ENCODE results near the gene KMT2C. TPM values are rescaled to one million over a fixed set of nuclear protein-coding genes. Genes with fewer than 3 reads are reported as not detected.
"Not testable (repeated sequence)": the region's sequence is repeated elsewhere in the genome, so short reads cannot be mapped to it uniquely, and the experiment has no call there.

The KMT2C gene
- polyA plus RNA-seq, 1 experiment: 16.7 TPM

DNA sequence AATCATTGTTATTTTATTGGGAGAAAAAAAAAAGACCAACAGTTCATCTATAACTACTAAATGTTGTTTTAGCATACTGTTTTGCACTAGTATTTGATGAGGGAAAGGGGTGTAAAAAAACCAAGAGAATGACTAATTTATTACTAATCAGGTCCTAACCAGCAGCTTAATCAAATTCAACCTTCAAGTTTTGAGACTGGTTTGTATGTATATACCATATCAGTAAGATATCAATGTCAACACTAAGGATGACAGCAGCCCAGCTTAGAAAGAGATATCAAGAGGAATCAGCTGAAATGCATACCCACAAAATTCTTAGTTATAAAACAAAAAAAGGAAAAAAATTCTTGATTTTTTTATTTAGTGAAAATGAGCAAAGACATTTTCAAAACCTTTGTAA lies 122.6 kb downstream of the KMT2C start:
- H3K9me3 ChIP-seq (ENCODE audit: control insufficient read depth, insufficient read depth, low read length): no peaks in the 10 kb centered on the region
- no peak overlapping the region for H3K4me3 ChIP-seq (ENCODE audit: low read depth, low read length)
- ChIA-PET POLR2A (no interaction called here), CTCF (interaction anchor here (0.5 to 1.4 kb wide), 3 partner anchors 27 to 393 kb away, joined by 3 to 6 read pairs (median 3); no protein-coding TSS in a partner anchor)
- DNase-seq (ENCODE audit: low read depth, low spot score): no peak
- no peak overlapping the region for H3K27ac ChIP-seq (ENCODE audit: low read depth, low read length)
- TF ChIP-seq, protein P1, sequence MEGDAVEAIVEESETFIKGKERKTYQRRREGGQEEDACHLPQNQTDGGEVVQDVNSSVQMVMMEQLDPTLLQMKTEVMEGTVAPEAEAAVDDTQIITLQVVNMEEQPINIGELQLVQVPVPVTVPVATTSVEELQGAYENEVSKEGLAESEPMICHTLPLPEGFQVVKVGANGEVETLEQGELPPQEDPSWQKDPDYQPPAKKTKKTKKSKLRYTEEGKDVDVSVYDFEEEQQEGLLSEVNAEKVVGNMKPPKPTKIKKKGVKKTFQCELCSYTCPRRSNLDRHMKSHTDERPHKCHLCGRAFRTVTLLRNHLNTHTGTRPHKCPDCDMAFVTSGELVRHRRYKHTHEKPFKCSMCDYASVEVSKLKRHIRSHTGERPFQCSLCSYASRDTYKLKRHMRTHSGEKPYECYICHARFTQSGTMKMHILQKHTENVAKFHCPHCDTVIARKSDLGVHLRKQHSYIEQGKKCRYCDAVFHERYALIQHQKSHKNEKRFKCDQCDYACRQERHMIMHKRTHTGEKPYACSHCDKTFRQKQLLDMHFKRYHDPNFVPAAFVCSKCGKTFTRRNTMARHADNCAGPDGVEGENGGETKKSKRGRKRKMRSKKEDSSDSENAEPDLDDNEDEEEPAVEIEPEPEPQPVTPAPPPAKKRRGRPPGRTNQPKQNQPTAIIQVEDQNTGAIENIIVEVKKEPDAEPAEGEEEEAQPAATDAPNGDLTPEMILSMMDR (IDR thresholded peaks at IDR 0.05; ENCODE audit: low read depth, low read length): no peak
- H3K27me3 ChIP-seq (ENCODE audit: control insufficient read depth, insufficient read depth, low read length): no peaks in the 10 kb centered on the region

DNA sequence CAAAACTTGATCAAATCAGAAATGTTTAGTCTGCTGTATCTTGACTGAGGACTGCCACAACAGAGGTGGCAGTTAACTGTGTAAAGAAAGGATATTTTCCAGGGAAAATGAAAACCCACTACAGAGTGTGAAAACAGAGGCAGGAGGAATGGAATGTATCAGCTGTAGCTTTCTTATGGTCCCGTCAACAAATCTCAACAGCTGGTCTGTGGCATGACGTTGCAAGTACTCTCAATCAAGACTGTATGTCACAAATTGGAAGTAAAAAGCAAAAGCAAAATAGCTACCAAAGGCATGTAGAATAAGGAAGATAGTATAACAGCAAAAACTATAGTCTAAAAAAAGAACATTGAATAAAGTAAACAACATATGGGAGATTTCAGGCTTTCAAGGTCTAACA lies 123.5 kb downstream of the KMT2C start:
- peak; percentile 8 for DNase-seq (ENCODE audit: low read depth, low spot score)
- Histone ChIP-seq H3K9me3 (ENCODE audit: control insufficient read depth, insufficient read depth, low read length) (no peaks in the 10 kb centered on the region), H3K27ac (ENCODE audit: low read depth, low read length) (no peak overlapping the region), H3K27me3 (ENCODE audit: control insufficient read depth, insufficient read depth, low read length) (no peaks in the 10 kb centered on the region), H3K4me3 (ENCODE audit: low read depth, low read length) (no peak overlapping the region)
- CTCF ChIA-PET: no interaction called here
- POLR2A ChIA-PET: no interaction called here
- TF ChIP-seq, protein P1 (IDR thresholded peaks at IDR 0.05; ENCODE audit: low read depth, low read length): no peak

DNA sequence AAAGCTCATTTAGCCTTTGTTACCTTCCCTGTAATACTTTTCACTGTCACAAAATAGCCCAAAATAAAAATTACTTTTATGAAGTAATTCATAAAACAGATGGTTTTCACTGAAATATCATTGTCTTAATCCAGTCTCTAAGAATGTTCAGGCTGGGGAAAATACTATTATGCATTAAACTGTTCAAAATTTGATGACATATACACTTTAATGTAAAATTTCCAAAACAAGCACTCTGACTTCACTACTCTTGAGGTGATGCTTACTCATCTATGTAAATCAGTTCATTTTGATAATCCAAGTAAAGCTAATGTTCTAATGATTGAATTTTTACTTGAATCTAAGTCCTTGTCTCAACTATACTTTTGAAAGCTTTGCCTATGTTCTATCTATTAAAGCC lies 127.9 kb downstream of the KMT2C start:
- TF ChIP-seq, protein P1 (IDR thresholded peaks at IDR 0.05; ENCODE audit: low read depth, low read length): no peak
- Histone ChIP-seq H3K27me3 (ENCODE audit: control insufficient read depth, insufficient read depth, low read length) (no peaks in the 10 kb centered on the region), H3K27ac (ENCODE audit: low read depth, low read length) (no peak overlapping the region), H3K9me3 (ENCODE audit: control insufficient read depth, insufficient read depth, low read length) (no peaks in the 10 kb centered on the region), H3K4me3 (ENCODE audit: low read depth, low read length) (no peak overlapping the region)
- CTCF ChIA-PET: interaction anchor here (0.9 kb wide), 1 partner anchor 9 kb away, joined by 3 read pairs; no protein-coding TSS in a partner anchor
- DNase-seq (ENCODE audit: low read depth, low spot score): no peak
- POLR2A ChIA-PET: no interaction called here

DNA sequence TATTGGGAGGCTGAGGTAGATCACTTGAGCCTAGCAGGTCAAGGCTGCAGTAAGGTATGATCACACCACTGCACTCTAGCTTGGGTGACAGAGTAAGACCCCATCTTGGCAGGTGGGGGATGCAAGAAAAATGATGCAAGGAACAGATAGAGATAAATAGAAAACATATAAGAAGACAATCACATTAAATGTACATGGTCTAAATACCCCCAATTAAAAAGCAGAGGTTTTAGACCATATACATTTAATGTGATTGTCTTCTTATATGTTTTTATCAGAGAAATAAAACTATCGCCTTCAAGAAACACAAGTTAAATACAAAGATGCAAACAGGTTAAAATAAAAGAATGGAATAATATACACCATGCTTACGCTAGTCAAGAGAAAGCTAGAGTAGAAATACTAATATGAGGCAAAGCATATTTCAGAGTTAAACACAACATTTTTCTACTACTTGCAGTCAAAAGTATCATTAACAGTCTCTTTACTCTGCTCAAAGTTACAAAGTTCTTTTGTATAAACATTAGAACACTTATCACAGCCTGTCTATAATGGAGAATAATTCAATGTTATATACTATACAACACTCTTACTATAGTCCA lies 136.2 kb downstream of the KMT2C start:
- DNase-seq (ENCODE audit: low read depth, low spot score); POLR2A ChIA-PET; H3K27ac ChIP-seq (ENCODE audit: low read depth, low read length); H3K4me3 ChIP-seq (ENCODE audit: low read depth, low read length); H3K9me3 ChIP-seq (ENCODE audit: control insufficient read depth, insufficient read depth, low read length); CTCF ChIA-PET; H3K27me3 ChIP-seq (ENCODE audit: control insufficient read depth, insufficient read depth, low read length): not testable (repeated sequence)

DNA sequence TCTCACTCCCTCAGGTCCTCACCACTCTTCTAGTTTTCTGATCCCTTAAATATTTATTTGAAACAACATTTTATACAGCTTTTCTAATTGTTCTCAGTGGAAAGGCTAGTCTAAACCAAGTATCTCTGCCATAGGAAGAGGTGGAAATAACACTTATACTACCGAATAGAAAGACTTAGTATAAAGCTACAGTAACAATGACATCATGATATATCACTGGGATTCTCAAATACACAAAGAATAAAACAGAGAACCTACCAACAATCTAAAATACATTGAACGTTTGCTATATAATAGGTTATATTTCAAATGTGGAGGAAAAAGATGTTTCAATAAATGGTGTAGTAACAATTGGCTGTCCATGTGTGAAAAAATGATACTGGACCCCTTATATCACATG lies 142.9 kb downstream of the KMT2C start:
- no peak for DNase-seq (ENCODE audit: low read depth, low spot score)
- no peak overlapping the region for H3K27ac ChIP-seq (ENCODE audit: low read depth, low read length)
- CTCF ChIA-PET: interaction anchor here (0.6 kb wide), 1 partner anchor 38 kb away, joined by 4 read pairs; no protein-coding TSS in a partner anchor

DNA sequence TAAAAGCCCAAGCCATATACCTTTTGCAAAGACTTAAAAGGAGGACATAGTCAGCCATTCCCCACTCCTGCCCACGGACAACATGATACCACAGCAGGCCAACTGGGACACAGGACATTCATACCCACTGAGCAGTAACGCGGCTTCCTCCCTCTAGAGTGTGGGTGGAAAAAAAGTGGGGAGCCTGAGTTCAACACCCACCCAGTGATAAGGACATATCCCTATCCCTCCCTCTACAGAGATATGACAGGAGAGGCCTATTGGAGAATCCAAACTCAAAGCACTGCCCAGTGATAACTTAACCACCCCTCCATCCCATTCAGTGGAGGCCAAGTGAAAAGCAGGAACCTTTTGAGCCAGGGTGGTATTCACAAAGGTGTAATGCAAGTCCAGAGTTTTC lies 148.8 kb downstream of the KMT2C start:
- H3K27ac ChIP-seq (ENCODE audit: low read depth, low read length); DNase-seq (ENCODE audit: low read depth, low spot score); POLR2A ChIA-PET; H3K4me3 ChIP-seq (ENCODE audit: low read depth, low read length); H3K27me3 ChIP-seq (ENCODE audit: control insufficient read depth, insufficient read depth, low read length); H3K9me3 ChIP-seq (ENCODE audit: control insufficient read depth, insufficient read depth, low read length); CTCF ChIA-PET: not testable (repeated sequence)

More for the DNA sequence above, 142.9 kb downstream of the KMT2C start:
- H3K9me3 ChIP-seq (ENCODE audit: control insufficient read depth, insufficient read depth, low read length): no peaks in the 10 kb centered on the region
- POLR2A ChIA-PET: no interaction called here
- TF ChIP-seq, protein P1 (IDR thresholded peaks at IDR 0.05; ENCODE audit: low read depth, low read length): no peak
- no peak overlapping the region for H3K4me3 ChIP-seq (ENCODE audit: low read depth, low read length)
- H3K27me3 ChIP-seq (ENCODE audit: control insufficient read depth, insufficient read depth, low read length): no peaks in the 10 kb centered on the region

DNA sequence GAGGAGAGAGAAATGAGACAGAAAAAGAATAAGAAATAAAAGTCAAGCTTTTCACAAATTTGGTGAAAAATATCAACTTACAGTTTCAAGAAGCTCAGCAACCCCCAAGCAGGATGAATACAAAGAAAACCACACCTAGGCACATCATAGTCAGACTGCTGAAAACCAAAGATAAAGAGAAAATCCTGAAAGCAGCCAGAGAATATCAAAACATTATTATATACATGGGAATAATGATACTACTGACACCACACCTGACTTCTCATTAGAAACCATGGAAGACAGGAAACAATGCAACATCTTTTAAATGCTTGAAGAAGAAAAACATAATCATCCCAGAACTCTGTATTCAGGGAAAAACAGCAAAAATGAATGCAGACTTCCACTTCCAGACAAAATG lies 149.6 kb downstream of the KMT2C start:
- H3K4me3 ChIP-seq (ENCODE audit: low read depth, low read length); CTCF ChIA-PET; H3K27ac ChIP-seq (ENCODE audit: low read depth, low read length); DNase-seq (ENCODE audit: low read depth, low spot score); H3K9me3 ChIP-seq (ENCODE audit: control insufficient read depth, insufficient read depth, low read length); POLR2A ChIA-PET; H3K27me3 ChIP-seq (ENCODE audit: control insufficient read depth, insufficient read depth, low read length): not testable (repeated sequence)

DNA sequence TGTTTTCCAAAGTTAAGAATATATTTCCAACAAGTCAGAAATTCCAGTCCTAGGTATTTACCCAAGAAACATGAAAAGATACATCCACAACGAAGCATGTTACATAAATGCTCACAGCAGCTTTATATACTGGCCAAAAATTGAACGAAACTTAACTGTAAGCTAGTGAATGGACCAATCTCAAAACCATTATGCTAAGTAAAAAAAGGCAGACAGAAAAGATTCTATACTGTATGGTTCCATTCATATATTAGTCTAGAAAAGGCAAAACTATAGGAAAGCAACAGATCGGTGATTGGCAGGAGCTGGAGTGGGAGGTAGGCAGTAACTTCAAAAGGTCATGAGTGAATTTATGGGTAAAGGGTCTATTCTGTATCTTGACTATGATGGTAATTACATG lies 150.8 kb downstream of the KMT2C start:
- POLR2A ChIA-PET; H3K27me3 ChIP-seq (ENCODE audit: control insufficient read depth, insufficient read depth, low read length); CTCF ChIA-PET; H3K9me3 ChIP-seq (ENCODE audit: control insufficient read depth, insufficient read depth, low read length); DNase-seq (ENCODE audit: low read depth, low spot score); H3K27ac ChIP-seq (ENCODE audit: low read depth, low read length); H3K4me3 ChIP-seq (ENCODE audit: low read depth, low read length): not testable (repeated sequence)

DNA sequence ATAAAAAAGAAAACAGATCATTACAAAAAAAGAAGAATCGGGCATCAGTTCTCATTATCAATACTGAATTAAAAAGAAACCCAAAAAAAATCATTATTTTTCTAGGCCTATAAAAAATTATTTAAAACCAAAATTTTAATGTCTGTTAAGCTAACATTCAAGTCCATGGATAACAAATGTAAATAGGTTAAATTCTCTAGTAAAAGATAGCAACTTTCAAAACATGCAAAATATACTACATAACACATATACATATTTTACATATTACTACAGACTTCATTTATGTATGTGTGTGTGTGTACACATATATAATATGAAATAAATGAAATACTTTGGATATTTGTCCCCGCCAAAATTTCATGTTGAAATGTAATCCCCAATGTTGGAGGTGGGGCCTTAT lies 158.1 kb downstream of the KMT2C start:
- H3K27ac ChIP-seq (ENCODE audit: low read depth, low read length); H3K27me3 ChIP-seq (ENCODE audit: control insufficient read depth, insufficient read depth, low read length); CTCF ChIA-PET; DNase-seq (ENCODE audit: low read depth, low spot score); H3K9me3 ChIP-seq (ENCODE audit: control insufficient read depth, insufficient read depth, low read length); POLR2A ChIA-PET; H3K4me3 ChIP-seq (ENCODE audit: low read depth, low read length): not testable (repeated sequence)
